ENCODE results near the gene ZFYVE1. TPM values are rescaled to one million over a fixed set of nuclear protein-coding genes. Genes with fewer than 3 reads are reported as not detected.

Gene ZFYVE1
- total RNA-seq, 1 experiment from 2014 or later, result 14.2 TPM

DNA sequence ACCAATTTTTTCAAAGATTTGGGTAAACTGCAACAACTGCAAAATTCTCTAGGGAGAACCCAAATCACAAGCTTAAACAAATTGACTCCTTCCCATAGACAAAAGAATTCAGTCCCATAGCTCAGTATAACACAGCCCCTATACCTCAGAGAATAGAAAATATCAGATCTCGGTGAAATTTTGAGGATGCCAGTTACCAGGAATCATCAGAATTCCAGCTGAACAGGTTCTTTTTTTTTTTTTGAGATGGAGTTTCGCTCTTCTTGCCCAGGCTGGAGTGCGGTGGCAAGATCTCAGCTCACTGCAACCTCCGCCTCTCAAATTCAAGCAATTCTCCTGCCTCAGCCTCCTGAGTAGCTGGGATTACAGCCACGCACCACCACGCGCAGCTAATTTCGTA lies 36.7 kb downstream of the ZFYVE1 start:
- no CpG with 5 or more reads among the region's 8 CpGs for WGBS (ENCODE audit: extremely low coverage, insufficient read length, low lambda C conversion rate)
- H2BK15ac ChIP-seq (ENCODE audit: low read depth, low read length), result no peak overlapping the region
- Mint-ChIP-seq H3K27ac (no peak overlapping the region), H3K36me3 (ENCODE audit: insufficient read depth in 1 of 3, low read depth in 3 of 3) (peaks cover 9 to 23% (median 23%) of the 10 kb centered on the region in 3 experiments; a peak in 6 of 7 replicates), H3K9me3 (no peaks in the 10 kb centered on the region), H3K4me3 (no peak overlapping the region), H3K4me1 (no peaks in the 10 kb centered on the region), H3K27me3 (ENCODE audit: low read depth) (no peaks in the 10 kb centered on the region)
- H4K8ac ChIP-seq (replicated peaks; ENCODE audit: insufficient read length, low read depth, low read length), result no peak overlapping the region
- no peak overlapping the region for H3K18ac ChIP-seq (ENCODE audit: insufficient read length, low read depth, low read length)
- H3K9me3 ChIP-seq (ENCODE audit: control insufficient read depth, low read depth, low read length), result no peaks in the 10 kb centered on the region
- no peak overlapping the region for H4K5ac ChIP-seq (ENCODE audit: insufficient read length, low read depth, low read length)
- H3K4me2 ChIP-seq (ENCODE audit: insufficient read depth, insufficient read length, low read length), result no peak overlapping the region
- H3K4ac ChIP-seq (ENCODE audit: low read depth, low read length), result no peak overlapping the region
- TF ChIP-seq, protein P1, sequence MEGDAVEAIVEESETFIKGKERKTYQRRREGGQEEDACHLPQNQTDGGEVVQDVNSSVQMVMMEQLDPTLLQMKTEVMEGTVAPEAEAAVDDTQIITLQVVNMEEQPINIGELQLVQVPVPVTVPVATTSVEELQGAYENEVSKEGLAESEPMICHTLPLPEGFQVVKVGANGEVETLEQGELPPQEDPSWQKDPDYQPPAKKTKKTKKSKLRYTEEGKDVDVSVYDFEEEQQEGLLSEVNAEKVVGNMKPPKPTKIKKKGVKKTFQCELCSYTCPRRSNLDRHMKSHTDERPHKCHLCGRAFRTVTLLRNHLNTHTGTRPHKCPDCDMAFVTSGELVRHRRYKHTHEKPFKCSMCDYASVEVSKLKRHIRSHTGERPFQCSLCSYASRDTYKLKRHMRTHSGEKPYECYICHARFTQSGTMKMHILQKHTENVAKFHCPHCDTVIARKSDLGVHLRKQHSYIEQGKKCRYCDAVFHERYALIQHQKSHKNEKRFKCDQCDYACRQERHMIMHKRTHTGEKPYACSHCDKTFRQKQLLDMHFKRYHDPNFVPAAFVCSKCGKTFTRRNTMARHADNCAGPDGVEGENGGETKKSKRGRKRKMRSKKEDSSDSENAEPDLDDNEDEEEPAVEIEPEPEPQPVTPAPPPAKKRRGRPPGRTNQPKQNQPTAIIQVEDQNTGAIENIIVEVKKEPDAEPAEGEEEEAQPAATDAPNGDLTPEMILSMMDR (conservative IDR thresholded peaks at IDR 0.05), result no peak
- H2BK5ac ChIP-seq (ENCODE audit: insufficient read length, low read length), result no peak overlapping the region
- no peaks in the 10 kb centered on the region for H3K27me3 ChIP-seq (ENCODE audit: insufficient read depth, low read length)
- H2BK20ac ChIP-seq (ENCODE audit: low read depth, low read length, poor library complexity, severe bottlenecking), result no peak overlapping the region
- no peak overlapping the region for H3K56ac ChIP-seq (ENCODE audit: insufficient read length, low read depth, low read length)
- no peaks in the 10 kb centered on the region for H3K23me2 ChIP-seq (ENCODE audit: insufficient read length, low read depth, low read length, poor library complexity, severe bottlenecking)
- no peak overlapping the region for H3K14ac ChIP-seq (ENCODE audit: insufficient read depth, low read length)
- H3K23ac ChIP-seq (ENCODE audit: insufficient read length, low read depth, low read length), result no peak overlapping the region
- no peaks in the 10 kb centered on the region for H3K4me1 ChIP-seq (ENCODE audit: insufficient read depth, low read length)
- no peaks in the 10 kb centered on the region for H3K79me1 ChIP-seq (ENCODE audit: insufficient read depth, low read depth, low read length, poor library complexity, severe bottlenecking)
- no peak overlapping the region for H3K9ac ChIP-seq (ENCODE audit: extremely low read depth, insufficient read length, low read length)
- H3K27ac ChIP-seq (ENCODE audit: insufficient read length, low read depth, low read length), result no peak overlapping the region
- no peak overlapping the region for H2AK5ac ChIP-seq (ENCODE audit: insufficient read length, low read length)
- H4K91ac ChIP-seq (ENCODE audit: insufficient read length, low read depth, low read length), result no peak overlapping the region
- no peaks in the 10 kb centered on the region for H3K79me2 ChIP-seq (ENCODE audit: insufficient read depth, low read length)
- H4K20me1 ChIP-seq (ENCODE audit: control insufficient read depth, insufficient read depth, insufficient read length), result no peaks in the 10 kb centered on the region
- H3T11ph ChIP-seq (ENCODE audit: low read length), result no peak overlapping the region
- H2AFZ ChIP-seq (ENCODE audit: low read length), result no peak overlapping the region
- H2BK12ac ChIP-seq (ENCODE audit: insufficient read length, low read depth, low read length), result no peak overlapping the region
- no peak for DNase-seq
- no peak overlapping the region for H2BK120ac ChIP-seq (ENCODE audit: low read depth, low read length, poor library complexity, severe bottlenecking)
